HT1080 (cell line): ENCODE results near the gene DHRS3. TPM values are rescaled to one million over a fixed set of nuclear protein-coding genes. Genes with fewer than 3 reads are reported as not detected.

Source experiments
- DNase-seq: peaks from one replicate; pipeline ENCODE4 v3.0.0-alpha.2; 2015; ENCODE audit warnings: low read depth
- total RNA-seq: library from RNA; depleted of rRNA; stranded (reverse); fragments of >200 nt; shearing (Covaris generic); gene quantifications from 2 replicates; pipeline ENCODE4 v1.2.3, GENCODE V29; 2014

DHRS3 gene
- total RNA-seq, 1 experiment from 2014 or later: not detected

DNA sequence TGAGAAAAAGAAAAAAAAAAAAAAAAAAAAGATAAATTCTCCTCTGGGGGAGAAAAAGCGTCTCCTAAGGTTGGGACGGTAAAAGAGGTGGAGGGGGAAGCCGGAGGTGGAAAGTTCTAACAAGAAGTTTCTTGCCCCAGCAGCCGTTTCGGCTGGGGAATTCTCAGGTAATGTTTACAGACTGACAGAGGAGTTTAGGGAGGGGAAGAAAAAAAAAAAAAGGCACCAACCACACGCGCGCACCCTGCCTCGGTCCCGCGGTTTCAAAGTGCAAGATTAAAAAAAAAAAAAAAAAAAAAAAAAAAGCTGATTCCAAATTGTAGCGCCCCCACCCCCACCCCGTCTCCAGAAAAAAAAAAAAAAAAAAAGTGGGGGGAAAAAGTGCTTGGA lies 504 bp downstream of the DHRS3 start:
- DNase-seq: no peak

DNA sequence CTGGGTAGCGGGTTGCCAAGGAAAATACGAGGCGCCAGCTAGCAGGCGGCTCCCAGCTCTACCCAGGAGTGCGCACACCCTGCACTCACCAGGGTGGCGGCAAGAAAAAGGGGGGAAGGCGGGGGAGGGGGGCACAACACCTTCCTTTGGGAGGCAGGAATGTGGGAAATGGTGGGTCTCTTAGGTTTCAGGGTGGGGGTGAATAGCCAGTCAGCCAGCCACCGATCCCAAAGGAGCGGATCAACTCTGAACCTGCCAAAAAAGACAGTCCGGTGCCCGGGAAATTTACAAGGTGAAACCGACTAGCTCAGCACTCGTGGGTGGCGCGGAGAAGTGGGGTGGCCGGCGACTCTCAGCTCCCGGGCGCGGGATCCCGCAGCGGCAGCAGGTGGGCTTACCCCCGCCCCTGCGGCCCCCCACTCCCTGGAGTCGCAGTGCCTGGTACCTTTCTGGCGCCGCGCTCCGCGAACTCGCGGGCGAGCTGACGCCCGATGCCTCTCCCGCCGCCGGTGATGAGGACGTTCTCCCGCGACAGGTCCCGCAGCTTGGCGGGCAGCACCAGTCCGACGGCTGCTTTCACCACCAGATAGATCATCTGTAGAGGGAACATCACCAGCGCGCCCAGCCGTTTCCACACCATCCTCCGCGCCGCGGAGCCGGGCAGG lies 1.2 kb downstream of the DHRS3 start:
- no peak for DNase-seq

GRCh38 chr1:12615865-12616708 lies 1.9 kb downstream of the DHRS3 start:
- DNase-seq: peak; percentile 27

DNA sequence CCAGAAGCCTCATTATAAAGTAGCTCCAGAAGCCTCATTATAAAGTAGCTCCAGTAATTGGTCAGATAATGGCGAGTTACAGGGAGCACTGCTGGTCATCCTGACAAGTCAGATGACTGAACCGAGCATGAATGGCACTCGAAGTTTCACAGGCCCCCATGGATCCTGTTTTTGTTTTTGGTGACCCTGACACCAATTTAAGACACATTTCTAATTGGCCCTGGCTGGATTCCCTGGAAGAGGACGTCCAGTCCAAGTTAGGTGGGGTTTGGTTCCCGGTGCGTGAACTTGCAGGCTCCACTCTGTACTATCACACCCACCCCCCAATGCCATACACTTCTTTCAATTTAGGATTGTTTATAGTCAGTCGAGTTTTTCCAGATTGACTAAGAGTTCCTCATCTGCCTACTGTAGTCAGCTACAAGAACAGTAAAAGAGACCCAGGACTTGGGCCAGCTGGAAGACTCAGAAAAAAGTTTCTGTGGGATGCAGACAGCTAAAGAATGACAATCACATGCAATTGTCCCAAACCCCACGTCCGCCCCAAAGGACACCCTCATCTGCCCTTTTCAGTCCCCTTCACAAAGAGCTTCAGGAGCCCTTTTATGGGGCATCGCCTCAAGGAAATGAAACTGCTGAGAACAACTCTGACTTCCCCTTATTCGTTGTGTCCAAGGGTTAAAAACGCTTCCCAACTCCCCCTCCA lies 2.7 kb downstream of the DHRS3 start:
- DNase-seq: no peak

DNA sequence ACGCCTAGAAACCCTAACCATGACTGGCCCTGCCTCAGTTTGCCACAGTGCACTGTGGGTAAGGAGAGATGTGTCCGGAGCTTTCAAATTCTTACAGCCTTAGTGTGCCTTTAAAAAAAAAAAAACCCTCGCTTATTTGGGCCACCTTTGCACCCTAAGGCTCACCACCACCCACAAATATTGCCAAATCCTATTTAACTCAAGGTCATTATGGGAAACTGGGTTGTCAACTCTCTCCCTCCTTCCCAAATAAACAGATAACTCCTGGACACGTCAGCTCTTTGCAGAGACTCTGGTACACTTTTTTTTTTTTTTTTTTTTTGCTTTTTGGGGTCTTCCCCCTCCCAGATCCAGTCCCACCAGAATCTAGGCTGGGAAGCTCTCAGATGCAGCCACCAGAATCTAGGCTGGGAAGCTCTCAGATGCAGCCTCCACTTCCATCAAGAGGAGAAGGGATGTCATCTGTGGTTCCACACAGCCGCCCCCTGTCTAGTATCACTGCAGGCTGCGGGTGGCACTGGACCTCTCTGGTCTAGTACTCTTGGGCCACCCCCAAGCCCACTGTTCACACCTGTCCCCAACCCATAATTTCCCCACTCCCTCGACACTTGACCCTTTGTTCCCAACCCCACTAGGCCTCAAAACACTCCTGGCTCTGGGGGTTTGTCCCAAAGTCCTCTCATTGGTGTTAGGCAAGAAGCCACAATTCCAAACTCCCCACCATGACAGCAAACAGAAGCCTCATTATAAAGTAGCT lies 3.4 kb downstream of the DHRS3 start:
- DNase-seq: no peak

DNA sequence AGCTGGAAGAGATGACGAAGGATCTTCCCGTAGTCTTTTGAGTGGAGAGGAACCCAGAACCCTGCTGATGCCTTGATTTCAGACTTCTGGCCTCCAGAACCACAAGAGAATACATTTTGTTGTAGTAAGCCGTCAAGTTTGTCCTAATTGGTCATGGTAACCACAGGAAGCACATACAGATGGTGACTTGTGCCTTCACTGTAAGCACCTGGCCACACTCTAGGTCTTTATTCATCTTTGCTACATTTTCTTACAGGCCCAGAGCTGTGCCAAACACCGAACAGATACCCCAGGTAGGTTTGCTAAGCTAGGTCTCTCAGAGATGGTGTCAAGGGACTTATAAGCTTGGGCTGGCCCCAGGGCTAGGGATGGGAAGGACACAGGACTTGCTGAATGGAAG lies 4.8 kb downstream of the DHRS3 start:
- no peak for DNase-seq

DNA sequence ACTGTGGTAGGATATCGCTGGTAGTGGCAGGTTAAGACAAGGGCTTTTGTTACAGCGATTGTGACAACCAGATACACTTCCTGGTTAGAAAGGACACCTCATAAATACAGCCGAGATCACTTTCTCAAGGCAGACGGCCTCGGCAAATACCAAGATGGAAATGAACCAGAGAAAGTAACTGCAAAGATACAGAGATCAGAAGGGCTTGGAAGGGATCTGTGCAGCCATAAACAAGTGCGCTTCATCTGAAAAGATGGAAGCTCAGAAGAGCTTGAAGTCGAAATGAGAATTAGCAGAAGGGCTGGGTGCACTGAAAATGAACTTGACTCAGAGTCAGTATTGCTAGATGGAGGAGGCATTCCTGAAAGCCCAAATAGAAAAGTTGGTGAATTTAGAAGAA lies 7.1 kb downstream of the DHRS3 start:
- no peak for DNase-seq

GRCh38 chr1:12610305-12610935 lies 7.6 kb downstream of the DHRS3 start:
- DNase-seq: no peak

DNA sequence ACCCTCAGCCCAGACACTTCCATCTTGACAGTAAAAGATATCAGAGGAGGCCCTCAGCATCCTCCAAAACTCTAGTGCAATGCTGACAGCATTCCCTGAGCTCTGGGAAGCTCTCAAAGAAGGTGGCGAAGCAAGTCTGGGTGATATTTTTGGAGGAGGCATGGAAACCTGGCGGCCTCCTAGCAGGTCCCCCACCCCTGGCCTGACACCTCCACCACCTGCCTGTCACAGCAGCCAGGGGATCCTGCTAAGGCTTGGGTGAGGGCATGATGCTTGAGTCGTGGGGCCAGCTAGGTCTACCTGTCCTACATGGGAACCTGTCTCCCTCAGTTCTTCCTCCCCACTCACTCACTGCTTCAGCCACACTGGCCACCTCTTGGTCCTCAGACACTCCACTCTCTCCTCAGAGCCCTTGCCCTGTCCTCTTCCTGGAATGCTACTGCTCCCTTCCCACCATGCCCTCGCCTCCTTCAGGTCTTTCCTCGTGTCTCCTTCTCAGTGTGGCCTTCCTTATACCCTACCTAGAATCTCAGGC lies 8.5 kb downstream of the DHRS3 start:
- no peak for DNase-seq

GRCh38 chr1:12608311-12608957 lies 9.6 kb downstream of the DHRS3 start:
- DNase-seq: no peak

DNA sequence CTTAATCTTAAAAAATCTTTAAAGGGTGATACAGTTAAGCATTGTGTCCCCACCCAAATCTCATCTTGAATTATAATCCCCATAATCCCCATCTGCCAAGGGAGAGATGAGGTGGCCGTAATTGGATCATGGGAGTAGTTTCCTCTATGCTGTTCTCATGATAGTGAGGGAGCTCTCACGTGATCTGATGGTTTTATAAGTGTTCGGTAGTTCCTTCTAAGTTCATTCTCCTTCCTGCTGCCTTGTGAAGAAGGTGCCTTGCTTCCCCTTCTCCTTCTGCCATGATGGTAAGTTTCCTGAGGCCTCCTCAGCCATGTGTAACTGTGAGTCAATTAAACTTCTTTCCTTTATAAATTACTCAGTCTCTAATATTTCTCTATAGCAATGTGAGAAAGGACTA lies 10.7 kb downstream of the DHRS3 start:
- no peak for DNase-seq

- no peak for DNase-seq
Observed at GRCh38 chr1:12604986-12605385, 13.0 kb downstream of the DHRS3 start.

DNA sequence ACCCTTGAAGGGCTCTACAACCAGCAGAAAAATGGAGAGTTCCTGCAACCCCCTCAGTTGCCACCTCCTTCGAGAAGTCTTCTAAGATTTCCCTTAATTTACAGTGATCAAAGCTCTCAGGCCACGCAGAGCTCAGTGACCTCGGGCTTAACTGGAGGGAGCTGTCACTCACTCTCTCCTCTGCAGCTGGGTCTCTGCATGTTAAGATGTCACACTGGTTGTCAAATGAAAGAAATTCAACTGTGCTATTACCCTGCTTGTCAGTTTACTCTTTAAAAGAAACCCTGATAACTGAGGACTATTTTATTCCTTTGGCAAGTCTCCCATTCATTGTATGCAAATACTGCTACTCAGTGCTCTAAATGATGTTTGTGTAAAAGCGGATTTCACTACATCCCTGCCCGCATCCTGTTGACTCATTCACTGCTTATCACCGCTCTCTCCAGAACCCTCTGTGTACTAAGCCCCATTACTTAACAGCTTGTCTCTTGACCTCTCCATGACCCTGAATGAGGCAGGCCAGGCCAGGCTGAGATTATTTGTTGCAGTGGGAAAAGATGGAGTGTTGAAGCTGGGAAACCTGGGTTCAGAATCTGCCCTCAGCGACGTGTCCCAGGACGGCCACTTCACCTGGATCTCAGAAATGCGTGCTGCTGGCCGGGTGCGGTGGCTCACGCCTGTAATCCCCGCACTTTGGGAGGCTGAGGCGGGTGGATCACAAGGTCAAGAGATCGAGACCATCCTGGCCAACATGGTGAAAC lies 13.7 kb downstream of the DHRS3 start:
- peak; percentile 97 for DNase-seq

- peak; percentile 55 for DNase-seq
Observed at GRCh38 chr1:12603224-12603623, 14.8 kb downstream of the DHRS3 start.

DNA sequence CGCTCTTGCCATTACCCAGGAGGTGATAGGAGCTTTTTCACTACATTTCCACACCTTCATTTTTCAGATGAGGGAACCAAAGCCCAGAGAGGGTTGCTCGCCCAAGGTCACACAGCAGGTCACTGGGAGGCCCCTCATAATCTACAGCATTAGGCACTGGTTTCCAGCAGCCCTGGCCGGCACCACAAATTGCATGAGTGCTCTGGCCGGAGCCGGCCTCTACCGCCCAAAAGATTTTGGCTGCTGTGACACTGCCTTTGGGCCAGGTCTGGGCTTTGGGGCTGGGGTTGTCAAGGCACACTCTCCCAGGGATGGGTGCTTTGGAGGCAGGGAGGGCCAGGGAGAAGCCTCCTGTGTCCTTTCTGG lies 15.4 kb downstream of the DHRS3 start:
- no peak for DNase-seq

DNA sequence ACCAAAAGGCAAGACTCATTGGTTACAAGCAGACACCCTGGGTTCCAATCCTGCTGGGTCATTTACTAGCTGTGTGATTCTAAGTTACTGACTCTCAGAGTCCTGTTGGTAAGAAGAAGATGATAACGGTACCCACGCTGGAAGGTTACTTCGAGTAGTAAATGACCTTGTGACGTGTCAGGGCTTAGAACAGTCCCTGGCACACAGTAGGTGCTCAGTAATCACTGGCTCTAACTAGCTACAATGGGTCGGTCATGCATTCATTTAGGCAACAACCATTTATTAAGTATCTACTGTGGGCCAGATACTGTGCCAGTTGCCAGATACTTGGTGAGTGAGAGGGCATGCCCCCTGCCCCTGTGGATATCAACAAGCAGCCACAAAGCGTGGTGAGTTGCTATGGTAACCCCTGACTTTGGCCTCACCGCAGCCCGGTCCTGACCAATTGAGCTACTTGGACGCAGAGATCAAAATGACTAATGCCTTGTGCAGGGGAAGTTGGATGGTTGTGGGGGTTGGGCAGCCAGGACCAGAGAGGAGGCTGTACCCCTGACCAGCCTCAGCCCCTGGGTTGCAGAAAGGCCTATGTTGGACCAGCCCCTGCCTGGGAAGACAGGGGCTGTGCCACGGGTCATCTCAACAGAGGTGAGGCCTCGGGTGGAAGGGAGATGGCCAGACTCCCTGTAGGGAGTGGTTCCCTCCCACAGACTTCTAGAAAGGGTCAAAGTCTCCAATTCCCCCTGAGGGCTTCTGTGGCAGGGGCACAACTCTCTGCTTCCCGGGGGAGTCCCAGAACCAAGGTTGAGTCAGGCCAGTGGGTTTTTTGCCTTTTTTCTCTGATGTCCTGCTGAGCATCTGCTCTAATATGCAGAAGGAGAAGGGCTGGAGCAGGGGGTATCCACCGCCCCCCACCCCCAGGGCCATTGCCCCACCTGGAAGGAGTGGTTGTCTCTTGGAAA lies 16.0 kb downstream of the DHRS3 start:
- DNase-seq: peak; percentile 85

- DNase-seq: no peak
Observed at GRCh38 chr1:12600880-12601633, 17.0 kb downstream of the DHRS3 start.

DNA sequence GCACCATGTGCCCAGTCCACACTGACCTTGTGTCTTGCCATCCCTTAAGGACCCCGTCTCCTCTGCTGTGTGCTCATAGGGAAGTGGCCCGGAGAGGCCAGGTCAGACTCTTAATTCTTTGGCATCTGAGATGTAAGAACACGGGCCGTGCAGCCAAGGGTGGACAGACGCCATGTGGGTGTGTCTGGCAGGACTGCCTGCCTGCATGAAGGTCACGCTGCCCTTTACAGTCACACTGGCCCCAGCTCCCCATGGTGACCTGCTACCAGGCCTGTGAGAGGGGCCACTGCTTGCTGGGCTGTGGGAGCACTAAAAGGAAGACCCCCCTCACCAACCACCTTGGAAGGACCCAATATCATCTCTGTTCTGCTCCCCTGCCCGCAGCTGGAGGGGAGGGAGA lies 17.7 kb downstream of the DHRS3 start:
- DNase-seq: no peak
